Measurements from ENCODE around the gene POU2F2. TPM values are rescaled to one million over a fixed set of nuclear protein-coding genes. Genes with fewer than 3 reads are reported as not detected.

POU2F2 gene
- total and polyA plus RNA-seq, 8 donors, result 0.68 to 23.3 (median 2.3) TPM

DNA sequence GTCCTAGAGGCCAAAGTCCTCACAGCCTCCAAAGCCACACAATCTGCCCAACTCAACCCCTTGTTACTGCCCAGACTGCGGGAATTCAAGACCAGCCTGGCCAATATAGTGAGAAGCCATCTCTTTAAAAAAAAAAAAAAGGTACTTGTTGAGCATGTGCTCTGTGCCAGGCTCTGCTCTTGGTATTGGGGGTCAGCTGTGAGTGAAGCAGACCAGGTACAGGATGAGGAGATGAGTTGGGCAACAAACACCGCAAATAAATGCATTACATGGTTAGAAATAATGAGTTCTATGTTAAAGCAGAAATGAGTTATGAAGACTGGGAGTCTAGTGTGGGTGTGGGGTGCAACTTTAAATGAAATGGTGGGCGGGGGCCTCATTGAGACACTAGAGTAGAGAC, 72.1 kb downstream of the POU2F2 start:
- Histone ChIP-seq H3K27ac (no peak overlapping the region), H3K36me3 (peaks cover 0 to 91% (median 22%) of the 10 kb centered on the region in 4 donors), H3K4me3 (no peak overlapping the region), H3K4me1 (no peaks in the 10 kb centered on the region), H3K27me3 (peaks cover 0 to 1% (median 0%) of the 10 kb centered on the region in 3 donors), H3K9me3 (no peaks in the 10 kb centered on the region)
- WGBS, 5 donors, result 82 to 90% (median 86%) methylated on average over 3 of the region's 3 CpGs
- DNase-seq, result no peak
- intact Hi-C loops (cut with DNase I; ENCODE audit: low total_unique reads), result no loop called here
- no peak for TF ChIP-seq POLR2AphosphoS5 (IDR thresholded peaks at IDR 0.05)
- TF ChIP-seq, protein P1, sequence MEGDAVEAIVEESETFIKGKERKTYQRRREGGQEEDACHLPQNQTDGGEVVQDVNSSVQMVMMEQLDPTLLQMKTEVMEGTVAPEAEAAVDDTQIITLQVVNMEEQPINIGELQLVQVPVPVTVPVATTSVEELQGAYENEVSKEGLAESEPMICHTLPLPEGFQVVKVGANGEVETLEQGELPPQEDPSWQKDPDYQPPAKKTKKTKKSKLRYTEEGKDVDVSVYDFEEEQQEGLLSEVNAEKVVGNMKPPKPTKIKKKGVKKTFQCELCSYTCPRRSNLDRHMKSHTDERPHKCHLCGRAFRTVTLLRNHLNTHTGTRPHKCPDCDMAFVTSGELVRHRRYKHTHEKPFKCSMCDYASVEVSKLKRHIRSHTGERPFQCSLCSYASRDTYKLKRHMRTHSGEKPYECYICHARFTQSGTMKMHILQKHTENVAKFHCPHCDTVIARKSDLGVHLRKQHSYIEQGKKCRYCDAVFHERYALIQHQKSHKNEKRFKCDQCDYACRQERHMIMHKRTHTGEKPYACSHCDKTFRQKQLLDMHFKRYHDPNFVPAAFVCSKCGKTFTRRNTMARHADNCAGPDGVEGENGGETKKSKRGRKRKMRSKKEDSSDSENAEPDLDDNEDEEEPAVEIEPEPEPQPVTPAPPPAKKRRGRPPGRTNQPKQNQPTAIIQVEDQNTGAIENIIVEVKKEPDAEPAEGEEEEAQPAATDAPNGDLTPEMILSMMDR (IDR thresholded peaks at IDR 0.05), result no peak
- no peak for TF ChIP-seq EP300 (IDR thresholded peaks at IDR 0.05)
- no peak for TF ChIP-seq POLR2A (IDR thresholded peaks at IDR 0.05)

DNA sequence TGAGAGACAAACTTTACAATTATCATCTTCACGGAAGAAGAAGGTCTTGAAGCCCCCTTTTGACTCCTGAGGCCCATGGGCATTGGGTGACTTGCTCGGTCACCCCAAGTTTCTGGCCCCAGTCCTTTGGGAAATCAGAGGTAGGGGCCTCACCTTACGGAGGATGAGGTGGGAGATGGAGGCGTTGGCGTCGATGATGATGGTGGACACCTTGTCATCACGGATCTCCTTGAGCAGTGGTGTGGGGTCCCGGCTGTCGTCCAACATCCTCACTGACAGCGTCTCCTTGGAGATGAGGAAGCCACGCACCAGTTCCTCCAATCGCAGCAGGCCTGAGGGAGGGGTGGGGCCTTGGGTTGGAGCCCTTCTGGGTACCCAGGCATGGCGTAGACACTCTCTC, 73.0 kb downstream of the POU2F2 start:
- no peaks in the 10 kb centered on the region for H3K9me3 ChIP-seq
- H3K27me3 ChIP-seq, result no peaks in the 10 kb centered on the region
- no peak for DNase-seq
- H3K27ac ChIP-seq, result no peak overlapping the region
- WGBS, 5 donors, result 88 to 94% (median 91%) methylated on average over 10 to 13 of the region's 13 CpGs
- H3K36me3 ChIP-seq, result peaks cover 0 to 91% (median 24%) of the 10 kb centered on the region in 4 donors
- H3K4me3 ChIP-seq, result no peak overlapping the region
- no peaks in the 10 kb centered on the region for H3K4me1 ChIP-seq
- intact Hi-C loops (cut with DNase I; ENCODE audit: low total_unique reads), result no loop called here
- TF ChIP-seq EP300 (IDR thresholded peaks at IDR 0.05) (no peak), POLR2AphosphoS5 (IDR thresholded peaks at IDR 0.05) (no peak), POLR2A (IDR thresholded peaks at IDR 0.05) (no peak)
- TF ChIP-seq, protein P1 (IDR thresholded peaks at IDR 0.05), result no peak

DNA sequence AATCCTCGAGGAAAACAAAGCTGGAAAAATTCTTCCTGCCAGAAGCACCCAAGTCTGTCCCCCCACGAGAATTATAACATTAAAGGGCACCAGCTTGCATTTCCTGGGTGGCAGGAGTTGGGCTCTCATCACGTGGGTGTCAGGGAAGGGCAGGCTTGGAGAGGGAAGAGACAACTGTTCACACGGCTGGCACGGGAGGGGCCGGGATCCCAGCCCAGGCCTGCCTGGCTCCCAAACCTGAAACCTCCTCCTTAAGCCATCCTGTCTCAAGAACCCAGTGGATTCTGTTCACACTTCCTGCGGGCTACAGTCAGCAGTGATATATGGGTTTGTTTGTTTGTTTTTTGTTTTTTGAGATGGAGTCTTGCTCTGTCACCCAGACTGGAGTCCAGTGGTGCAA, 74.4 kb downstream of the POU2F2 start:
- no peaks in the 10 kb centered on the region for H3K9me3 ChIP-seq
- H3K4me3 ChIP-seq, result no peak overlapping the region
- H3K27ac ChIP-seq, result no peak overlapping the region
- no peaks in the 10 kb centered on the region for H3K27me3 ChIP-seq
- DNase-seq, result no peak
- no peaks in the 10 kb centered on the region for H3K4me1 ChIP-seq
- intact Hi-C loops (cut with DNase I; ENCODE audit: low total_unique reads), result no loop called here
- WGBS, 5 donors, result 67 to 73% (median 69%) methylated on average over 7 of the region's 7 CpGs
- H3K36me3 ChIP-seq, result peaks cover 0 to 91% (median 28%) of the 10 kb centered on the region in 4 donors
- TF ChIP-seq EP300 (IDR thresholded peaks at IDR 0.05) (no peak), POLR2AphosphoS5 (IDR thresholded peaks at IDR 0.05) (no peak), POLR2A (IDR thresholded peaks at IDR 0.05) (no peak)
- TF ChIP-seq, protein P1 (IDR thresholded peaks at IDR 0.05), result no peak

DNA sequence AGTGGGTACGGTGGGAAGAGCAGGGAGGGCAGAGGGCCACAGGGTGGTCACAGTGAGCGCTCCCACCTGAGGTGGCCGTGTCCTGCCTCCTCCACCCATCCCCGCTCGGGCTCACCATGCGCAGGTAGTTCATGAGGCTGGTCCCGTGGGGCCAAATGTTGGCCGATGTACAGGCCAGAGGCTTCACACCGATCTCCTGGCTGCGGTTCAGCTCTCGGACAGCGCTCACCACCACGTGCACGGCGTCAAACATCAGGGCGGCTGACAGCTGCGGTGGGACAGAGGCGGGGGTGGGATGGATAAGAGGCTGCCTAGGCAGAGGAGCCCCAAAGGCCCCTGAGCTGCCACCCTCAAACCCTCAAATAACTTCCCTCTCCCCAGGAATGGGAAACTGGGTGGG, 78.0 kb downstream of the POU2F2 start:
- H3K27me3 ChIP-seq, result no peaks in the 10 kb centered on the region
- no peaks in the 10 kb centered on the region for H3K9me3 ChIP-seq
- no peaks in the 10 kb centered on the region for H3K4me1 ChIP-seq
- TF ChIP-seq POLR2AphosphoS5 (IDR thresholded peaks at IDR 0.05), result no peak
- TF ChIP-seq EP300 (IDR thresholded peaks at IDR 0.05), result no peak
- TF ChIP-seq, protein P1 (IDR thresholded peaks at IDR 0.05), result no peak
- TF ChIP-seq POLR2A (IDR thresholded peaks at IDR 0.05), result no peak
- H3K36me3 ChIP-seq, result peaks cover 0 to 81% (median 25%) of the 10 kb centered on the region in 4 donors
- no peak overlapping the region for H3K27ac ChIP-seq
- 82 to 90% (median 86%) methylated on average over 15 to 18 of the region's 18 CpGs for WGBS, 5 donors
- DNase-seq, result no peak
- intact Hi-C loops (cut with DNase I; ENCODE audit: low total_unique reads), result no loop called here
- no peak overlapping the region for H3K4me3 ChIP-seq

All from stomach (tissue), 9 donors.